NCI-H1105 treated with DMSO at 0.1 percent for 48 hours (cell line): ENCODE results near the gene TRAF7.
A peak's percentile ranks its signal among the peaks of the same experiment; 100 is the strongest.

Source experiments
- DNase-seq: peaks from one replicate; lab custom pipeline; 2025; lab: John Stamatoyannopoulos, UW

TRAF7 gene

GRCh38 chr16:2147981-2148671 is 7.5 kb upstream of the TRAF7 start, which contains the start of gene RAB26:
Gene RAB26 (plus strand): TSS chr16:2148625. CDS start chr16:2148784, 159 bp downstream.
- peak; percentile 57 for DNase-seq

DNA sequence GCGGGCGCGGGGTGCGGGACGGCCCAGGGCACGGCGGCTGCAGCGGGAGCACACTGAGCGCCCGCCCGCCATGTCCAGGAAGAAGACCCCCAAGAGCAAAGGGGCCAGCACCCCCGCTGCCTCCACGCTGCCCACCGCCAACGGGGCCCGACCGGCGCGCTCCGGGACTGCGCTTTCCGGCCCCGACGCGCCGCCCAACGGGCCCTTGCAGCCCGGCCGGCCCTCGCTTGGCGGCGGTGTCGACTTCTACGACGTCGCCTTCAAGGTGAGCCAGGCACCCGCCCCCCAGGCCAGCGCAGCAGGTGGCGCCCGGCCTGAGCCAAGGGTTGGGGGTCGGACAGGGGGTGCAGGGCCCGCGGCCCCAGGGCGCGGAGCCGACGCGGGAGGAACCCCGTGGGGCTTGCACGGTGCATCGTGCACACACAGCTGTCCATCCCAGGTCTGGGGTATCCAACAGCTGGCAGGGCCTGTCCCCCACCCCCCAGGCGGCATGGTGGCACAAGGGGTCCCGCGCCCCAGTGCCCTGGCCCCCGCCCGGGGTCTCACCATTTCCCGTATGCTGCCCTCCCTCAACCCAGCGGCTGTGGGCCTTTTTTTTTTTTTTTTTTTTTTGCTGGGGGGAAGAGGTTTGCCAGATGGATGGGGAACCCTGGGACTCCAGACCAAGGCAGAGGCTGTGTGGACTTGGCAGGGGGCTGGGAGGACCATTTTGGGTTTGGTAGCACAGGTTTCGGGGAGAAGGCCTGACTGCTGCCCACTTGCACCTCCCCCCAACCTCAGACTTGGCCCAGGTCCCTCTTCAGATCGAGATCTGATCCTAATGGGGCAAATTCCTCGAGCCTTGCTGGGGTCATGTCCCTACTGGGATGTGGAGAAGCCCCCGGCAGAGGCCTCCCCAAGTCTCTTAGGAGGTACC is 6.6 kb upstream of the TRAF7 start:
- no peak for DNase-seq

DNA sequence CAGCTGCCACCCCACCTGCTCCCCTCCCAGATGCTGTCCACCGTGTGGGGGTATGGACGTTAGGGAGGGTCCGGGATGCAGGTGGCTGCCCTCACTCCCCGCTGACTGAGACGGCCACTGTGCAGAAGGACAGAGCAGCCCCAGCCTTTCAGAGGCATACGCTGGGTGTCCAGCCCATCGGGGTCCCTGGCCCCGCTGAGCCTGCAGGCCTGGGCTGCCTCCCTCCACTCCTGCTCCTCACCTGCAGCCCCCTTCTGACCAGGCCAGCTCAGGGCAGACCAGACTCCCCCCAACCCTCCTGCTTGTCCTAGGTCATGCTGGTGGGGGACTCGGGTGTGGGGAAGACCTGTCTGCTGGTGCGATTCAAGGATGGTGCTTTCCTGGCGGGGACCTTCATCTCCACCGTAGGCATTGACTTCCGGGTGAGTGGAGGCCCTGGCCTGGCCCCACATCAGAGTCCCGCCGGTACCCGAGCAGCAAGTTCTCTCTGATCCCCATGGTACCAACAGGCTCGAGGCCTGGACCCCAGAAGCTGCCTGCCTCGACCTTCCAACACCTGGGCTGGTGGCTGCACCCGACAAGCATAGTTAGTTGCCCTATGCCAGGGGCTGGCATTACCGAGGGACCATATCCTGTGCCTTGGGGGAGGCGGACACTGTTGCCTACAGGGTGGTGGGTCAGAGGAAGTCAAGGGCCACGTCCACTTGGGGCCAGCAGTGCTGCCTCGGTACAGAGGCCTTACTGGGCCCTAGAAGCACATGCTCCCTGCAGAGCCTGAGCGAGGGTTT is 5.8 kb upstream of the TRAF7 start:
- no peak for DNase-seq

DNA sequence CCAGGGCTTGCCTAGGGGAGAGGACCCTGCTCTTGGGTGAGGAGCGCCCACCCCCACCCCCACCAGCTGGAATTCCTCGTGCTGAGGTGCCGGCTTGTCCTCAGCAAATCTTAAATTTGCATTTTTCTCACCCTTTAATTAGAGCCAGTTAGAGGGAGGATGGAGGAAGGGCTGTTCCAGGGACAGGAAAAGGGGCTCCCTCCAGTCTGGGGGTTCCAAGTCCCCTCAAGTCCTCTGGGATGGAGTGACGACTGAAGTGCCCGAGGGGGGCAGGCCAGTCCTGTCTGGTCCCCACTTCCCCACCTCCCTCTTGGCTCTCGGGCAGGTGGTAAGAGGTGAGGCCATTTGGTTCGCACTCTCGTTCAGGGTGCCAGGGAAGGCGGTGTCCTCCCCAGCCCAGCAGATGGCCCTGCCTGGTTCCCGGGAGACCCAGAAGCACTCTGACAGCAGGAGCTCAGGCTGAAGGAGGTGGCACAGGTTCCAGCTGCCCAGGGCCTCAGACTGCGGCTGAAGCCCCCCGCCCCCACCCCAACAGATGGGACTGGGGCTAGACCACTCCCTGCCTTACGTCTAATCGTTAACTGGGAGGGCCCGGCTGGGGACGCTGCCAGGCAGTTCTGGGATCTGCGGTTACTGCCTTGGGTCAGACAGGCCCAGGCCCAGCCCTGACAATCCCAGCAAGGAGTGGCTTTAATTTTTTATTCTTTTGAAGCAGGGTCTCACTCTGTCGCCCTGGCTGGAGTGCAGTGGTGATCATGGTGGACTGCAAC is 5.0 kb upstream of the TRAF7 start:
- no peak for DNase-seq

DNA sequence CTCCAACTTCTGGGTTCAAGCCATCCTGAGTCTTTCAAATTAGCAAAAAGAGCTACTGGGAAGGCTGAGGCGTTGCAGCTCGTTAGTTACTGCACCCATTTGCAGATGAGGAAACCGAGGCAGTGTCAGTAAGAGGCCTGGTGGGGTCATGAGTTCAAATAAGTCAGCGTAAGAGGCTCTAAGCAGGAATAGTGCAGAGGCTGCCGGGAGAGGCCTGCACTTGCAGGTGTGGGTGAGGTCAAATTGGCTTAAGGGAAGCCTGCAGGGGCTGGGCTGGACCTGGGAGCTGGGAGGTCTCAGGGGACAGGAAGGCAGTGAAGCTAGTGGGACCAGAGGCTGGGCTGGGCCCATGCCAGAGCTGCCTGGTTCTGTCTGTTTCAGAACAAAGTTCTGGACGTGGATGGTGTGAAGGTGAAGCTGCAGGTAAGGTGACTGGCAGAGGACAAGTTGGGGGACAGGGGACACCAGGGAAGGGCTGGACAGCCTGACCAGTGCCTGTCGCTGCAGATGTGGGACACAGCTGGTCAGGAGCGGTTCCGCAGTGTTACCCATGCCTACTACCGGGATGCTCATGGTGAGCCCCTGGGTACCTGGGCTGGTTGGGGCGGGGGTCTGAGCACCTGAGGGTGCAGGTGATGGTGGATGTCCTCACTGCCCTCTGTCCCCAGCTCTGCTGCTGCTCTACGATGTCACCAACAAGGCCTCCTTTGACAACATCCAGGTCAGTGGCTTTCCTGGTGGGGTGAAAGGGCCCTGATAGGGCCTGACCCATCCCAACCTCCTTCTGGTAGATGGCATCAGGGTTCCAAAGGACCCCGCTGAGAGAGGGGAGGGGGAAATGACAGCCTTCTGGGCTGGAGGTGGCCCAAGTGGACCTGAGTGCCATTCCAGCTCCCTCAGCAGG is 4.1 kb upstream of the TRAF7 start:
- no peak for DNase-seq

- DNase-seq: no peak
These were observed 2.7 kb upstream of the TRAF7 start for GRCh38 chr16:2152695-2153506.

GRCh38 chr16:2154533-2155090 is 970 bp upstream of the TRAF7 start:
- DNase-seq: no peak

GRCh38 chr16:2155977-2156848 is 631 bp downstream of the TRAF7 start:
- DNase-seq: no peak

GRCh38 chr16:2156849-2157224 is 1.3 kb downstream of the TRAF7 start:
- no peak for DNase-seq

DNA sequence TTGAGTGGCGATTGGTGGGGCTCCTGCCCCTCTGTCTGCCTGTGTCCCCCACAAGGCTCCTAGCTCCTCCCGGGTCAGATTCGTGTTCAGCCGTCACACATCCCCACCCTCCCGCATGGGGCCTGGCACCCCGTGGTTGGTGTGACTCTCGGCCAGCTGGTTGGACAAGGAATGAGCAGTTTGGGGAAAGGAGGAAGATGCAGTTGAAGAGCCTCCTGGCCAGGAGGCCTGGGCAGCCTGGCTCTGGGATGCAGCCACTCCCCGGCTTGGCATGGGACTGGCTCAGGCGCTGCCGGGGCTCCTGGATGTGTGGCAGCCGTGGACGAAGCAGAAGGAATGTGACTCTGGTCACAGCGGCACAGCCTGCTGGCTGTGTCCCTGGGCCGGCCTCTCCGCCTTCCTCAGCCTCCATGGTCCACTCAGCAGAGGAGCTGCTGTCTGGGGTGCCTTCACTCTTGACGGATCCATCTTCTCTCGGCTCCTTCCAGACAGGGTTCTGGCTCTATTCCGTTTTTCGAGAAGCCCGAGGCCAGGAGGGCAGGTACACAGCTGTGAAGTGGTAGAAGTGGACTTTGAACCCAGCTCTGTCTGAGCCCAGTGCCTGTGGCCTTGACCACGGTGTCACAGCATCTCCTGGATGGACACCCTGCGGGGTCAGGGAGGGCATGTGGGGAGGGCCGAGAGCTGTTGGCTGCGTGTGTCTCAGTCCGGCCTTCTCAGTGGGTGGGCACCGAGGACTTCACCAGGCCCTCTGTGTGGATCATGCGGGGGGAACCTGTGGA is 2.1 kb downstream of the TRAF7 start:
- no peak for DNase-seq

GRCh38 chr16:2158262-2158638 is 2.7 kb downstream of the TRAF7 start:
- no peak for DNase-seq

DNA sequence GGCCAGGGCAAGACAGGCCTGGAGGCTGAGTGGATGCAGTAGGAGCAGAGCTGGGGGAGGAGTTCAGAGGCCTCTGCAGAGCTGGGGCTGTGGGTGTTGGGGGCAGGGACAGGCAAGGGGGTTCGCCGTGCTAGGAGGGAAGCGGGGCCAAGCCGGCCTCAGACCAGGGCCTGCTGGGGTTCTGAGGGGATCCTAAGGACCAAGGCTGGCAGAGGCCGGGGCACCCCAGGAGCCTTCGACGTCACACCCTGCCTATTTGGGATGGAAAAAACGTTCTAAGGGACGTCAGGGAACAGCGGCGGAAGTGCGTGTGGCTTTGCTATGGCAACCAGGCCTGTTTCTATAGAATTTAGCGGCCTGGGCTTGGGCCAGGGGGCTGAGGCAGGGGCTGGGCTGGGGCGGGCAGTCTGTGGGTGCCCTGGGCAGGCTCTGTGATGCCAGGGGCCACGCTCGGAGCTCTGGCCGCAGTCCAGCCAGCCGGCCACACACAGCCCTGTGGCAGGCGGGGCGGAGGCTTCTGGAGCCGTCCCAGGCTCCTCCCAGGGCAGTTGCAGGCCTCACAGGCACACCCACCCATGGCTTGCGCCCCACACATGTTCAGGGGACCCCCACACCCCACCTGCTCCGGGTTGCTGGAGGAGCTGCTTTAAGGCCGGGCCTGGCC is 3.7 kb downstream of the TRAF7 start:
- DNase-seq: no peak

GRCh38 chr16:2160915-2161551 is 5.5 kb downstream of the TRAF7 start:
- DNase-seq: no peak

DNA sequence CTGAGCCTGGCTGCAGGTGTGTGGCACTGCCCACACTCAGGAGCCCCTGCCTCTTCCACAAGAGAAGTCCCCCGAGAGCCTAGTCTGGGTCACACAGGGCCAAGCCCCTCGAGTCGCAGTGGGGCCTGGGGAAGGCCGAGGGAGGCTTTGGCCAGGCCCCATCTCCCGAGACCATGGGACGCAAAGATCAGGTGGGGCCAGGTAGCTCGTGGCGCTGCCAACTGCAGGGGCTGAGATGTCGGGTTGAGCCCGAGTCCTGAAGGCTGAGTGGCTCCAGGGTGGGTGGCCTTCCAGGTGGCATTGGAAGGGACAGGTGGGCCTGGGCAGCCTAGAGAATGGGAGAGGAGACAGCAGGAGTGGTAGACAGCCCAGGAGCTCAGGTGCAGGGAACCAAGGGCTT is 6.3 kb downstream of the TRAF7 start:
- DNase-seq: no peak

DNA sequence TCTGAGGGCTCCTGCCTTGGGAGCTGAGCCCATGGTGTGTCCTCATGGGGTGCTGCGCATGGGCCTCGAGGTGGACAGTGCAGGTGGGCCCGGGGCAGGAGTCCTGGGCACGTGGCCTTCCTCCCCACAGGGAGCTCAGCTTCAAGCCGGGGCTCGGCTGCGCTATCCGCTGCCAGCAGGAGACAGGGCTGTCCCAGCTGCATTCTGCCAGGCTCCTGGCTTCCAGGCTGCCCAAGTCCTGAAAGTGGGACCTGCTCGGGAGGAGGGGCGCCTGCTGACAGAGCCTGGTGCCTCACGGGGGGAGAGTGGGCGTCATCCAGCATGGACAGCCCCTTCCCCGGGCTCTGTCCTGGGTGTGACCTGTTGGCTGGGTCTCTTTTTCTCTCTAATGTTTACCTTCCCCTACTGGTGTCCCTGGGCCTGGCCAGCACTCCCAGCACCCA is 7.1 kb downstream of the TRAF7 start:
- DNase-seq: no peak

DNA sequence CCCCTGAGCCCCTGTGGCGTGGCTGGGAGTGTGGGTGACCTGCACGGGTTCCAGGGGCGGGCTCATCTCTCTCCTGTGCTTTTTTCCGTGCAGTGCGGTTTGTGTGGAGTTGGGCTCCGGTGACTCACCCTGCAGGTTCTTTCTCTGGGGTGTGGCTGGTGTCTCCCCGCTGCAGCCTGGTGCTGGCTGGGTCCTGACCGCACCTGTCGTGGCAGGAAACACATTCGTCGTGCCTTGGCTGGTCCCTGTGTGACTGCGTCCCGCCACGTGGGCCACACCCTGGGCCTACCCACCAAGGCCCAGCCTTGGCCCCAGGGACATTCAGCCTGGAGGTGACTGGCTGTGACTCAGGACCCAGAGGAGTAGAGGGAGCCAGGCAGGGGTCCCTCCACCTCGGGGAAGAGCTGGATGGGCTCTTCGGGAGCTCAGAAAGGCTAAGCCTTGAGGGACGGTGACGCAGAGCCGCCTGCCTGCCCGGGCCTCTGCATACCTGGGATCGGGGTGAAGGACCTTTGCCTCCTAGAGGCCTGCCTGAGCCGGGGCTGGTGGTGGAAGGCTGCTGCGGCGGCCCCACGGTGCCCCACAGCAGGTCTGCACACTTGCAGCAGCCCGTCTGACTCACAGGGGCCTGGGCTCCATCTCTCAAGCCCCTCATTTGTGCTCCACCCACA is 7.8 kb downstream of the TRAF7 start:
- DNase-seq: no peak
